Kidney (tissue), 14 donors: ENCODE data around the gene STRA6. TPM values are rescaled to one million over a fixed set of nuclear protein-coding genes. Genes with fewer than 3 reads are reported as not detected.
A peak's percentile ranks its signal among the peaks of the same experiment; 100 is the strongest.

Experiments used
- DNase-seq, 5 donors: peaks; one replicate each; pipeline ENCODE4 v3.0.0-alpha.2; 2013 to 2020
- FAIRE-seq: peaks from 2 replicates; lab custom pipeline; 2012; peaks lifted over from hg19 to GRCh38; lab: Jason Lieb, UNC
- H3K27ac ChIP-seq, 2 donors: one replicate each; pipeline ENCODE4 v1.7.0; 2013; ENCODE audit warnings: low read depth in 2 of 2, low read length in 2 of 2, inconsistent platforms in 1 of 2
- H3K27me3 ChIP-seq: one replicate; pipeline ENCODE4 v1.7.1; 2013; ENCODE audit warnings: low read length, inconsistent platforms; ENCODE audit not compliant: control insufficient read depth, insufficient read depth
- H3K36me3 ChIP-seq, 3 donors: one replicate each; pipeline versions ENCODE4 v1.7.0 to v1.7.1; 2013; ENCODE audit warnings: low read length in 3 of 3, control low read depth in 1 of 3, inconsistent platforms in 1 of 3; ENCODE audit not compliant: insufficient read depth in 3 of 3, control insufficient read depth in 2 of 3
- H3K4me1 ChIP-seq, 3 donors: one replicate each; pipeline versions ENCODE4 v1.7.0 to v1.7.1; 2013; ENCODE audit warnings: low read length in 3 of 3, inconsistent platforms in 1 of 3, low read depth in 1 of 3; ENCODE audit not compliant: control insufficient read depth in 2 of 3, insufficient read depth in 2 of 3
- H3K4me3 ChIP-seq, 3 donors: one replicate each; pipeline versions ENCODE4 v1.7.0 to v1.8.1; 2013; ENCODE audit warnings: low read length in 3 of 3, control low read depth in 1 of 3, inconsistent platforms in 1 of 3
- H3K9ac ChIP-seq, 3 donors: one replicate each; pipeline versions ENCODE4 v1.7.0 to v1.7.1; 2013; ENCODE audit warnings: low read length in 3 of 3, control low read depth in 1 of 3, inconsistent platforms in 1 of 3
- H3K9me3 ChIP-seq, 3 donors: one replicate each; pipeline versions ENCODE4 v1.7.0 to v1.7.1; 2013; ENCODE audit warnings: low read length in 3 of 3, control low read depth in 1 of 3, inconsistent platforms in 1 of 3; ENCODE audit not compliant: control insufficient read depth in 2 of 3, insufficient read depth in 1 of 3
- CTCF ChIP-seq: IDR thresholded peaks from 3 replicates; pipeline ENCODE4 v1.5.1; 2012; ENCODE audit warnings: mild to moderate bottlenecking, moderate library complexity, borderline replicate concordance; ENCODE audit not compliant: insufficient read depth; ENCODE audit errors: extremely low read depth
- intact Hi-C: fragments of 100-400 bp; cut with DNase I; formaldehyde crosslinking; loops from one replicate; pipeline ENCODE4 v1.11.1; 2022
- polyA plus RNA-seq: library from polyadenylated mRNA; stranded (reverse); fragments of 350-450 nt; fragmentation: Illumina TruSeq; extraction: RNeasy Lipid Tissue Mini Kit (QIAGEN cat#74804); gene quantifications from one replicate; pipeline ENCODE4 v1.2.3, GENCODE V29; 2014; ENCODE audit warnings: low read depth, low replicate concordance; ENCODE audit not compliant: insufficient read depth
- total RNA-seq: library from RNA; stranded (reverse); fragmentation: NEBNext Ultra II Directional; extraction: Animal tissue kit (Norgen Biotek cat#: 25700); gene quantifications from one replicate; pipeline ENCODE4 v1.2.1, GENCODE V29; 2021
- donor health status: control.
- donor health status: control.
- donor health status: control.
- donor health status: control.
- donor health status: control.
- donor health status: DM: yes; HTN: yes; CAD: no.
- donor health status: Normal renal cell carcinoma (clear cell type).

STRA6 gene
- total and polyA plus RNA-seq, 2 donors from 2014 or later = 2.0 to 31.9 TPM

GRCh38 chr15:74134387-74135027 lies 68.1 kb downstream of the STRA6 start:
- Histone ChIP-seq H3K27ac (no peak overlapping the region), H3K4me1 (peaks cover 0 to 11% (median 4%) of the 10 kb centered on the region in 3 donors), H3K36me3 (no peaks in the 10 kb centered on the region), H3K4me3 (no peak overlapping the region), H3K9ac (no peak overlapping the region), H3K27me3 (peaks cover 39% of the 10 kb centered on the region), H3K9me3 (no peaks in the 10 kb centered on the region)
- no peak for FAIRE-seq
- peak; percentile 53 for TF ChIP-seq CTCF
- peak in 4 of 5 donors; percentile 72 to 83 (median 78) for DNase-seq
- intact Hi-C loops = no loop called here

DNA sequence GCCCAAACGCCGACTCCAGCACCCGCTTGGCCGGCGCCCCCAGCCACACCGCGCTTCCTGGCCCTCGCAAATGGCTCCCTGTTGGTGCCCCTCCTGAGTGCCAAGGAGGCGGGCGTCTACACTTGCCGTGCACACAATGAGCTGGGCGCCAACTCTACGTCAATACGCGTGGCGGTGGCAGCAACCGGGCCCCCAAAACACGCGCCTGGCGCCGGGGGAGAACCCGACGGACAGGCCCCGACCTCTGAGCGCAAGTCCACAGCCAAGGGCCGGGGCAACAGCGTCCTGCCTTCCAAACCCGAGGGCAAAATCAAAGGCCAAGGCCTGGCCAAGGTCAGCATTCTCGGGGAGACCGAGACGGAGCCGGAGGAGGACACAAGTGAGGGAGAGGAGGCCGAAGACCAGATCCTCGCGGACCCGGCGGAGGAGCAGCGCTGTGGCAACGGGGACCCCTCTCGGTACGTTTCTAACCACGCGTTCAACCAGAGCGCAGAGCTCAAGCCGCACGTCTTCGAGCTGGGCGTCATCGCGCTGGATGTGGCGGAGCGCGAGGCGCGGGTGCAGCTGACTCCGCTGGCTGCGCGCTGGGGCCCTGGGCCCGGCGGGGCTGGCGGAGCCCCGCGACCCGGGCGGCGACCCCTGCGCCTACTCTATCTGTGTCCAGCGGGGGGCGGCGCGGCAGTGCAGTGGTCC lies 68.7 kb downstream of the STRA6 start:
- FAIRE-seq (no peak), DNase-seq (peak in 3 of 5 donors; percentile 21 to 73 (median 58))
- no peak overlapping the region for H3K27ac ChIP-seq
- H3K4me1 ChIP-seq = peaks cover 0 to 13% (median 4%) of the 10 kb centered on the region in 3 donors
- no peaks in the 10 kb centered on the region for H3K9me3 ChIP-seq
- peaks cover 45% of the 10 kb centered on the region for H3K27me3 ChIP-seq
- no peak for TF ChIP-seq CTCF
- H3K9ac ChIP-seq = no peak overlapping the region
- intact Hi-C loops = no loop called here
- H3K36me3 ChIP-seq = no peaks in the 10 kb centered on the region
- no peak overlapping the region for H3K4me3 ChIP-seq

DNA sequence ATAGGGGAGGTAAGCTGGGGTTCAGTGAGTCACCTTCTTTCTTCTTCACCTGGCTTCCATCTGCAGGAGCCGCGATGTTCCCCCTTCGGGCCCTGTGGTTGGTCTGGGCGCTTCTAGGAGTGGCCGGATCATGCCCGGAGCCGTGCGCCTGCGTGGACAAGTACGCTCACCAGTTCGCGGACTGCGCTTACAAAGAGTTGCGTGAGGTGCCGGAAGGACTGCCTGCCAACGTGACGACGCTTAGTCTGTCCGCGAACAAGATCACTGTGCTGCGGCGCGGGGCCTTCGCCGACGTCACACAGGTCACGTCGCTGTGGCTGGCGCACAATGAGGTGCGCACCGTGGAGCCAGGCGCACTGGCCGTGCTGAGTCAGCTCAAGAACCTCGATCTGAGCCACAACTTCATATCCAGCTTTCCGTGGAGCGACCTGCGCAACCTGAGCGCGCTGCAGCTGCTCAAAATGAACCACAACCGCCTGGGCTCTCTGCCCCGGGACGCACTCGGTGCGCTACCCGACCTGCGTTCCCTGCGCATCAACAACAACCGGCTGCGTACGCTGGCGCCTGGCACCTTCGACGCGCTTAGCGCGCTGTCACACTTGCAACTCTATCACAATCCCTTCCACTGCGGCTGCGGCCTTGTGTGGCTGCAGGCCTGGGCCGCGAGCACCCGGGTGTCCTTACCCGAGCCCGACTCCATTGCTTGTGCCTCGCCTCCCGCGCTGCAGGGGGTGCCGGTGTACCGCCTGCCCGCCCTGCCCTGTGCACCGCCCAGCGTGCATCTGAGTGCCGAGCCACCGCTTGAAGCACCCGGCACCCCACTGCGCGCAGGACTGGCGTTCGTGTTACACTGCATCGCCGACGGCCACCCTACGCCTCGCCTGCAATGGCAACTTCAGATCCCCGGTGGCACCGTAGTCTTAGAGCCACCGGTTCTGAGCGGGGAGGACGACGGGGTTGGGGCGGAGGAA lies 69.6 kb downstream of the STRA6 start:
- DNase-seq (peak in 3 of 5 donors; percentile 26 to 77 (median 56)), FAIRE-seq (no peak)
- no peaks in the 10 kb centered on the region for H3K9me3 ChIP-seq
- peaks cover 0 to 18% (median 4%) of the 10 kb centered on the region in 3 donors for H3K4me1 ChIP-seq
- H3K27me3 ChIP-seq = peaks cover 49% of the 10 kb centered on the region
- H3K9ac ChIP-seq = no peak overlapping the region
- H3K27ac ChIP-seq = no peak overlapping the region
- no peak overlapping the region for H3K4me3 ChIP-seq
- no peaks in the 10 kb centered on the region for H3K36me3 ChIP-seq
- TF ChIP-seq CTCF = no peak
- intact Hi-C loops = no loop called here
